NT2/D1 (cell line): ENCODE results near the gene PEAR1.

Experiments
- DNase-seq: peaks from one replicate; pipeline ENCODE4 v3.0.0-alpha.2; 2011; ENCODE audit warnings: low read depth, low spot score
- H3K27me3 ChIP-seq: 2 replicates; pipeline ENCODE4 v1.6.0; 2011; ENCODE audit warnings: mild to moderate bottlenecking; ENCODE audit not compliant: insufficient read length, insufficient read depth
- H3K36me3 ChIP-seq: 2 replicates; pipeline ENCODE4 v1.6.1; 2011; ENCODE audit warnings: mild to moderate bottlenecking, low read length, mixed read lengths; ENCODE audit not compliant: insufficient read depth, insufficient read length
- H3K4me1 ChIP-seq: 2 replicates; pipeline ENCODE4 v1.5.1; 2011; ENCODE audit not compliant: insufficient read depth, insufficient read length
- H3K4me3 ChIP-seq: 2 replicates; pipeline ENCODE4 v1.5.1; 2011; ENCODE audit warnings: low read depth; ENCODE audit not compliant: insufficient read length
- H3K9ac ChIP-seq: 2 replicates; pipeline ENCODE4 v1.6.0; 2011; ENCODE audit warnings: low read depth; ENCODE audit not compliant: insufficient read length
- H3K9me3 ChIP-seq: 2 replicates; pipeline ENCODE4 v1.5.1; 2011; ENCODE audit warnings: mild to moderate bottlenecking, low read length; ENCODE audit not compliant: insufficient read depth
- SUZ12 ChIP-seq: IDR thresholded peaks from 2 replicates; pipeline ENCODE4 v1.6.1; 2011; ENCODE audit not compliant: insufficient read length, insufficient read depth; ENCODE audit errors: extremely low read depth
- YY1 ChIP-seq: IDR thresholded peaks from 2 replicates; pipeline ENCODE4 v1.6.1; 2011; ENCODE audit not compliant: insufficient read length, insufficient read depth
- ZNF274 ChIP-seq: IDR thresholded peaks from 2 replicates; pipeline ENCODE4 v1.6.1; 2011; ENCODE audit warnings: mild to moderate bottlenecking, low read depth, low read length

The PEAR1 gene

DNA sequence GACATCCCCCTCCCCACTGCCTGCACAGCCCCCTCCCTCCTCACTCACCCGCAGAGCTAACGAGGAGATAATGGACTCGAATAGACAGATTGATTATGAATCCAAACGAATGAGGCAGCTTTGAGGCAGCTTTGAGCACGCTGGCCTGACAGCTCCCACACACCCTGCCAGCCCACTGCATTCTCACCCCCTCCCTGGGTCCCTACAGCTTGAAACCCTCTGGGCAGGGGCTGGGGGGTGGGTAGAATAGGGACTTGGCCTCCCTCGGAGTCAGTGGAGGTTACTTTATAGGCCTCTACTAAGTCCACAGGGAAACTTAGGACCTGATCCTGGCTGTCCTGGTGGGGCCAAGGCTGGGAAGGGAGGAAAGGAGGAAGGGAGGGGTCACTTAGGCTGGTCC lies 30.9 kb upstream of the PEAR1 start:
- Histone ChIP-seq H3K4me3 (no peak overlapping the region), H3K36me3 (no peaks in the 10 kb centered on the region), H3K27me3 (peaks cover 67% of the 10 kb centered on the region), H3K9me3 (no peaks in the 10 kb centered on the region), H3K9ac (no peak overlapping the region), H3K4me1 (peaks cover 36% of the 10 kb centered on the region)
- no peak for DNase-seq
- TF ChIP-seq ZNF274: no peak
- TF ChIP-seq SUZ12: no peak
- TF ChIP-seq YY1: no peak

DNA sequence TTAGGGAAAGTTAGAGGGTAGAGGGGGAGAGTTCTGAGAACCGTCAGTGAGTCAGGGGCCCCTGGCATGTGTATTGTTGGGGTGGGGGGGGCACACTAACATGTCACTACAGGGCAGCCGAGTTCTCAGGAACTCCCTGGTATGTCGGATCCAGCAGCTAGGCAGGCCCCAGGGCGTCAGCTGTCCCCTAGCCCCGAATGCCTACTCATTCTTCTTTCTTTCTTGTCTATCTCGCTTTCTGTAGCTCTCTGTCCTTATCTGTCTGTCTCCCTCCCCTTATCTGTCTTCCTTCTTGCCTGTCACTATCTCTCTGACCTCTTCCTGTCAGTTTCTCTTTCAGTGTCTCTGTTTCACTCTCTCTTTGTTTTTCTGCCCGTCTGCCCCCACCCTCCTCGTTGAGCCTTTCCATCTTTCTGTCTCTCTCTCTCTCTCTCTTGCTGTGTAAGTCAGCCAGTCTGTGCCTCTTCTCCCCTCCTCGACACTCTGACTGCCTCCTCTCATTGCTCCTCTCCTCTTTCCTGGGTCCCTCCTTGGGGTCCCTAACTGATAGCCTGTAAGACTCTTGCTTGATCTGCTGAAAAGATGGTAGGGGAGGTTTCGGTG lies 30.4 kb upstream of the PEAR1 start:
- no peak for TF ChIP-seq ZNF274
- H3K4me1 ChIP-seq: peaks cover 33% of the 10 kb centered on the region
- H3K9ac ChIP-seq: no peak overlapping the region
- peaks cover 61% of the 10 kb centered on the region for H3K27me3 ChIP-seq
- no peak overlapping the region for H3K4me3 ChIP-seq
- no peaks in the 10 kb centered on the region for H3K36me3 ChIP-seq
- DNase-seq: no peak
- no peaks in the 10 kb centered on the region for H3K9me3 ChIP-seq

DNA sequence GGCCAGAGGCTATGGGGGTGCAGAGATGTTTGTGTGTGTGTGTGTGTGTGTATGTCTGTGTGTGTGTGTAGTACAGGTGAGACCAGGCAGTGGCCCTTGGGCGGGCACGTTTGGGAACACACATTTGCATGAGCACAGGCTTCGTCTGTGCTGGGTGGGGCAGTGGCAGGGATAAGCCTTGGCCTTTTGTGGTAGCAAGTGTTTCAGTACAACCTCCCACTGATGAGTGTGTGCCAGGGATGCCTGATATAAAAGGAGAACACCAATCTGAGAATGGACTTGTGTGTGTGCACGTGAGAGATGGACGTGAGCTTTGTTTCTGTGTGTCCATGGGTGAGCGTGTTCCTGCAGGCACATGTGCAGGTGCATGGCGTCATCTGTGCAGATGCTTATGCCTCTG lies 29.9 kb upstream of the PEAR1 start:
- H3K27me3 ChIP-seq: peaks cover 56% of the 10 kb centered on the region
- no peak for TF ChIP-seq YY1
- TF ChIP-seq ZNF274: no peak
- TF ChIP-seq SUZ12: no peak
- no peak overlapping the region for H3K4me3 ChIP-seq
- H3K9me3 ChIP-seq: no peaks in the 10 kb centered on the region
- DNase-seq: no peak
- H3K9ac ChIP-seq: no peak overlapping the region
- peaks cover 29% of the 10 kb centered on the region for H3K4me1 ChIP-seq
- no peaks in the 10 kb centered on the region for H3K36me3 ChIP-seq

DNA sequence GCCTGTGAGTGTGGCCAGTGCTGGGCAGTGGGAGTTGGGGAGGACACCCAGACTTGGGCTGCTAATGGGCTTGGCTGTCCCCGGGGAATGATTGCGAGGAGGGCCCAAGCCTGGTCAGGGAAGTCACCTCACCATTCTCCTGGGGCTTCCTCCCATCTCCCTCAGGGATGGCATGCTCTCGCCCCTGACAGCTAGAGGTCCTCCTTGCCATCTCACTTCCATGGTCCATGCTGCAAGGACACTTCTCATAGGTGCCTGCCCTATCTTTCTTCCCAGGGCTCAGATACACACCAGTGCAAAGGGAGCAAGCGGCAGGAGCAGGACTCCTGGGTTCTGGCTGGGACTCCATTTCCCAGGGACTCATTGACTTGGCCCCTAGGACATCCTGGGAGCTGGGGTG lies 28.7 kb upstream of the PEAR1 start:
- peaks cover 46% of the 10 kb centered on the region for H3K27me3 ChIP-seq
- TF ChIP-seq SUZ12 (no peak), ZNF274 (no peak), YY1 (no peak)
- no peaks in the 10 kb centered on the region for H3K36me3 ChIP-seq
- no peak overlapping the region for H3K9ac ChIP-seq
- H3K4me1 ChIP-seq: peaks cover 23% of the 10 kb centered on the region
- no peaks in the 10 kb centered on the region for H3K9me3 ChIP-seq
- no peak for DNase-seq
- no peak overlapping the region for H3K4me3 ChIP-seq

DNA sequence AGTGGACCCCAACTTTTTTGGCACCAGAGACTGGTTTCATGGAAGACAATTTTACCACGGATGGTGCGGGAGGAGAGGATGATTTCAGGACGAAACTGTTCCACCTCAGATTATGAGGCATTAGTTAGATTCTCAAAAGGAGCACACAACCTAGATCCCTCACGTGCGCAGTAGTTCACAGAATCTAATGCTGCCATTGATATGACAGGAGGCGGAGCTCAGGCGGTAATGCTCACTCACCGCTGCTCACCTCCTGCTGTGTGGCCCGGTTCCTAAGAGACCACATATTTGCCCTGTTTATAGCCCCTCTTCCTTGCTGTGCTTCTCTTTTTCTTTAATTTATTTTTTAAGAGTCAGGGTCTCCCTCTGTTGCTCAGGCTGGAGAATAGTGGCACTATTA lies 28.3 kb upstream of the PEAR1 start:
- TF ChIP-seq YY1: no peak
- no peak for TF ChIP-seq ZNF274
- no peak for TF ChIP-seq SUZ12
- no peak overlapping the region for H3K9ac ChIP-seq
- no peak overlapping the region for H3K4me3 ChIP-seq
- peaks cover 42% of the 10 kb centered on the region for H3K27me3 ChIP-seq
- H3K9me3 ChIP-seq: no peaks in the 10 kb centered on the region
- peaks cover 23% of the 10 kb centered on the region for H3K4me1 ChIP-seq
- no peak for DNase-seq
- H3K36me3 ChIP-seq: no peaks in the 10 kb centered on the region

DNA sequence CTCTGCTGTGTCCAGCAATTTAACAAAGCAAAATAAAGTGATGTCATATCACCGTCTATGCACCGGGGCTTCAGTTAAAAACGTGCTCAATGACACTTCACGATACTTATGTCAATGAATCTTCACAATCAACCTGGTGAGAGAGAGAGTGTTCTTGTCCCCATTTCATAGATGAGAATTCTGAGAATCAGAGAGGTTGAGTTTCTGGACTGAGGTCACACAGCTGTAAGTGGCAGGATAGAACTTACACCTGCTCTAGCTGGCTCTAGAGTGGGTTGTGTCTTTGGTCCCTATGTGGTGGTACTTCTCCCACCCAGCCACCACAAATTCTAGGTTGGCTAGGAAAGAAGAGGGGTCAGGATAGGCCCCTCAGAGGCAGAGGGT lies 27.7 kb upstream of the PEAR1 start:
- H3K36me3 ChIP-seq: no peaks in the 10 kb centered on the region
- no peak overlapping the region for H3K4me3 ChIP-seq
- no peak for DNase-seq
- peaks cover 23% of the 10 kb centered on the region for H3K4me1 ChIP-seq
- H3K27me3 ChIP-seq: peaks cover 37% of the 10 kb centered on the region
- TF ChIP-seq SUZ12 (no peak), ZNF274 (no peak), YY1 (no peak)
- H3K9me3 ChIP-seq: no peaks in the 10 kb centered on the region
- H3K9ac ChIP-seq: no peak overlapping the region

DNA sequence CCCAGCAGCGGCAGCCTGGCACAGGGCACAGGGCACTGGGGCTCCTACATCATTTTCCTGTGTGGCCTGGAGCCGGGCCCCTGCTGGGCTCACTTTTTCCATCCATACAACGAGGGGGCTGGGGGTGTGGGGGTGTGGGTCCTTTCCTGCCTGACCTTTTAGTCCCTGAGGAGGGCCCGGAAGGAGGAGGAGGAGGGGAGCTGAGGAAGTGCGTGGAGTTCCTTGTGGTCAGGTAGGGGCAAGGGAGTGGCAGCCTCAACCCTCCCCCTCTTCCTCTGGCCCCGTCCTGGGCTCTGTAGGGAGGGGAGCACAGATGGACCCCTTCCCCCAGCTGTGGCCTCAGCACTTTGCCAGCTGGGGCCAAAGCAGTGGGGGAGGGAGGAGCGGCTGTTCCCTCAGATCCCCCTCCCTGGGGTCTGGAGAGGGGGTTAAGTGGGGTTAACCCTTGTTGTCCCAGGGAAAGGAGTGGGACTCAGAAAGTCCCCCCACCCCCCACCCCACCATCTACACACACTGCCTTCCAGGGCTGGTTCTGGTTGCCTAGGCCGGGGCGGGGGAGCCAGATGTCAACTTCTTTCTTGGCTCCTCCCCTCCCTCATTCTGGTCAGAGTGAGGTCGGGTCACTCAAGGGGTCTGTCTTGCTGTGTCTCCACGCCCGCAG lies 27.1 kb upstream of the PEAR1 start:
- no peak for DNase-seq
- no peak for TF ChIP-seq ZNF274
- TF ChIP-seq SUZ12: no peak
- no peak for TF ChIP-seq YY1
- Histone ChIP-seq H3K27me3 (peaks cover 32% of the 10 kb centered on the region), H3K9ac (peak overlapping the region; percentile 36), H3K9me3 (no peaks in the 10 kb centered on the region), H3K4me3 (no peak overlapping the region), H3K4me1 (peaks cover 21% of the 10 kb centered on the region), H3K36me3 (no peaks in the 10 kb centered on the region)

DNA sequence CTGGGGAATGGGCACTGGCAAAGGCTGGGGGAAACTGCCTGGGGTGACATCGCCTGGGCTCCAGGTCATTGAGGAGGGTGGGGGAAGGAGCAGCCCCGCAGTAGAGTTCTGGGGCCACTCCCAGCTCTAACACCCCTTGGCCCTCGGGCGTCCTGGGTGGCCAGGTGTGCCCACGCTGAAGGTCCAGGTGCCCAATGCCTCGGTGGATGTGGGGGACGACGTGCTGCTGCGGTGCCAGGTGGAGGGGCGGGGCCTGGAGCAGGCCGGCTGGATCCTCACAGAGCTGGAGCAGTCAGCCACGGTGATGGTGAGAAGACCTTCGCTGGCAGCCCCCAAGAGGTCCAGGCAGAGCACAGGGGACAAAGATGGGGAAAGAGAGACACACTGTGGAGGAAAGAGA lies 25.2 kb upstream of the PEAR1 start:
- Histone ChIP-seq H3K4me1 (peaks cover 15% of the 10 kb centered on the region), H3K36me3 (no peaks in the 10 kb centered on the region), H3K9ac (no peak overlapping the region), H3K27me3 (peaks cover 12% of the 10 kb centered on the region), H3K9me3 (no peaks in the 10 kb centered on the region), H3K4me3 (no peak overlapping the region)
- TF ChIP-seq ZNF274 (no peak), YY1 (no peak)
- DNase-seq: no peak
